ENCODE data around the gene KIF1B. TPM values are rescaled to one million over a fixed set of nuclear protein-coding genes. Genes with fewer than 3 reads are reported as not detected.

Gene KIF1B
- total and polyA plus RNA-seq, 10 of the 15 experiments (the other 5 are each of a cell fraction or from before 2014, with no cell fraction given), result 2.1 to 16.5 (median 8.7) TPM

DNA sequence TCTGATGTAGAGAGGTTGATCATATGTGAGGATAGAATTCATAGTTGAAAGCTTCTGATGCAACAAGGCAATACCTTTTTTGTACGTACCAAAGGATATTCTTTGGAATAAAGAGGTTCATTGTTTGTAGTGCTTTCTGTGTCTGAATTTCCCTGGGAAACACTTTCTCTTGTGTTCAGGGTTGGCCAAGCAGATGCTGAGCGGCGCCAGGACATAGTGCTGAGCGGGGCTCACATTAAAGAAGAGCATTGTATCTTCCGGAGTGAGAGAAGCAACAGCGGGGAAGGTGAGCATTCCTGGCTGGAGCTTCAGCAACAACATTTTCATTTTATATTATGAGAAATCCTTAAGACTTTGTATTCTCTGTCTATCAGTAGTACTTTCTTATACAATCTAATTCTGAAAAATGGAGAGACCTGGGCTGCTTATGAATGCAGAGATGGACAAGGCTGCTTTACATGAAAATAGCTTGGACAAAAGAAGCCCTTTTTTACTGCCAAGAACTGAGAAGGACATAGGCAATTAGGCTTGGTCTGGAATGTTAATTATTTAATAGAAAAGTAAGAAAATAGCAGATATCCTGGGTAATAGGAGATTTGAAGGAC lies 85.2 kb downstream of the KIF1B start:
- Histone ChIP-seq H3K27me3 (replicated peaks in 1 of 2; ENCODE audit: control insufficient read depth in 2 of 2, insufficient read depth in 2 of 2, low read length in 1 of 2) (no peaks in the 10 kb centered on the region), H2AFZ (ENCODE audit: control insufficient read depth, low read depth, low read length) (no peak overlapping the region), H3K4me2 (ENCODE audit: control insufficient read depth, insufficient read depth) (no peak overlapping the region), H3K4me1 (ENCODE audit: control insufficient read depth, insufficient read depth, low read length) (peaks cover 7% of the 10 kb centered on the region; the same call in 1 of the 2 replicates), H3K79me2 (ENCODE audit: control insufficient read depth, insufficient read depth, low read length) (no peaks in the 10 kb centered on the region), H3K36me3 (ENCODE audit: control insufficient read depth in 2 of 2, insufficient read depth in 2 of 2, low read length in 1 of 2) (no peaks in the 10 kb centered on the region), H3K9me3 (replicated peaks; ENCODE audit: control insufficient read depth, insufficient read depth, low read length) (no peaks in the 10 kb centered on the region), H4K20me1 (ENCODE audit: control insufficient read depth, insufficient read depth) (no peaks in the 10 kb centered on the region), H3K9ac (ENCODE audit: control insufficient read depth, insufficient read depth, low read length) (no peak overlapping the region), H3K27ac (ENCODE audit: control insufficient read depth, insufficient read depth) (no peak overlapping the region), H3K4me3 (no peak overlapping the region)
- BruUV-seq (replicated peaks), result no TSS peak
- TF ChIP-seq TCF3 (IDR thresholded peaks at IDR 0.05; ENCODE audit: borderline replicate concordance, insufficient read depth, low read depth, low read length) (no peak), SUPT20H (IDR thresholded peaks at IDR 0.05; ENCODE audit: borderline replicate concordance, control insufficient read depth, low read depth, low read length) (no peak), ZNF217 (IDR thresholded peaks at IDR 0.05) (no peak), MTA2 (IDR thresholded peaks at IDR 0.05; ENCODE audit: low read depth) (no peak), MTA3 (IDR thresholded peaks at IDR 0.05; ENCODE audit: borderline replicate concordance, low read length) (no peak), TBL1XR1 (IDR thresholded peaks at IDR 0.05; ENCODE audit: low read depth, low read length) (no peak), WRNIP1 (IDR thresholded peaks at IDR 0.05; ENCODE audit: borderline replicate concordance, low read depth, low read length) (no peak), NR2C2 (IDR thresholded peaks at IDR 0.05; ENCODE audit: borderline replicate concordance, control insufficient read depth, insufficient read length, low read depth) (no peak), SMAD1 (IDR thresholded peaks at IDR 0.05; ENCODE audit: low read depth, partially characterized antibody) (no peak), PAX5 (IDR thresholded peaks at IDR 0.05; ENCODE audit: borderline replicate concordance, low read depth, low read length) (no peak), CEBPB (IDR thresholded peaks at IDR 0.05; ENCODE audit: borderline replicate concordance in 1 of 2, low read depth in 2 of 2, low read length in 2 of 2) (no peak), DPF2 (IDR thresholded peaks at IDR 0.05) (no peak)
- TF ChIP-seq, protein P1, sequence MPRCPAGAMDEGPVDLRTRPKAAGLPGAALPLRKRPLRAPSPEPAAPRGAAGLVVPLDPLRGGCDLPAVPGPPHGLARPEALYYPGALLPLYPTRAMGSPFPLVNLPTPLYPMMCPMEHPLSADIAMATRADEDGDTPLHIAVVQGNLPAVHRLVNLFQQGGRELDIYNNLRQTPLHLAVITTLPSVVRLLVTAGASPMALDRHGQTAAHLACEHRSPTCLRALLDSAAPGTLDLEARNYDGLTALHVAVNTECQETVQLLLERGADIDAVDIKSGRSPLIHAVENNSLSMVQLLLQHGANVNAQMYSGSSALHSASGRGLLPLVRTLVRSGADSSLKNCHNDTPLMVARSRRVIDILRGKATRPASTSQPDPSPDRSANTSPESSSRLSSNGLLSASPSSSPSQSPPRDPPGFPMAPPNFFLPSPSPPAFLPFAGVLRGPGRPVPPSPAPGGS (IDR thresholded peaks at IDR 0.05; ENCODE audit: borderline replicate concordance, insufficient read depth, low read depth, low read length, poor library complexity, severe bottlenecking), result no peak
- TF ChIP-seq, protein P2, sequence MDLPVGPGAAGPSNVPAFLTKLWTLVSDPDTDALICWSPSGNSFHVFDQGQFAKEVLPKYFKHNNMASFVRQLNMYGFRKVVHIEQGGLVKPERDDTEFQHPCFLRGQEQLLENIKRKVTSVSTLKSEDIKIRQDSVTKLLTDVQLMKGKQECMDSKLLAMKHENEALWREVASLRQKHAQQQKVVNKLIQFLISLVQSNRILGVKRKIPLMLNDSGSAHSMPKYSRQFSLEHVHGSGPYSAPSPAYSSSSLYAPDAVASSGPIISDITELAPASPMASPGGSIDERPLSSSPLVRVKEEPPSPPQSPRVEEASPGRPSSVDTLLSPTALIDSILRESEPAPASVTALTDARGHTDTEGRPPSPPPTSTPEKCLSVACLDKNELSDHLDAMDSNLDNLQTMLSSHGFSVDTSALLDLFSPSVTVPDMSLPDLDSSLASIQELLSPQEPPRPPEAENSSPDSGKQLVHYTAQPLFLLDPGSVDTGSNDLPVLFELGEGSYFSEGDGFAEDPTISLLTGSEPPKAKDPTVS (IDR thresholded peaks at IDR 0.05; ENCODE audit: low read depth, low read length), result no peak
- TF ChIP-seq, protein P3, sequence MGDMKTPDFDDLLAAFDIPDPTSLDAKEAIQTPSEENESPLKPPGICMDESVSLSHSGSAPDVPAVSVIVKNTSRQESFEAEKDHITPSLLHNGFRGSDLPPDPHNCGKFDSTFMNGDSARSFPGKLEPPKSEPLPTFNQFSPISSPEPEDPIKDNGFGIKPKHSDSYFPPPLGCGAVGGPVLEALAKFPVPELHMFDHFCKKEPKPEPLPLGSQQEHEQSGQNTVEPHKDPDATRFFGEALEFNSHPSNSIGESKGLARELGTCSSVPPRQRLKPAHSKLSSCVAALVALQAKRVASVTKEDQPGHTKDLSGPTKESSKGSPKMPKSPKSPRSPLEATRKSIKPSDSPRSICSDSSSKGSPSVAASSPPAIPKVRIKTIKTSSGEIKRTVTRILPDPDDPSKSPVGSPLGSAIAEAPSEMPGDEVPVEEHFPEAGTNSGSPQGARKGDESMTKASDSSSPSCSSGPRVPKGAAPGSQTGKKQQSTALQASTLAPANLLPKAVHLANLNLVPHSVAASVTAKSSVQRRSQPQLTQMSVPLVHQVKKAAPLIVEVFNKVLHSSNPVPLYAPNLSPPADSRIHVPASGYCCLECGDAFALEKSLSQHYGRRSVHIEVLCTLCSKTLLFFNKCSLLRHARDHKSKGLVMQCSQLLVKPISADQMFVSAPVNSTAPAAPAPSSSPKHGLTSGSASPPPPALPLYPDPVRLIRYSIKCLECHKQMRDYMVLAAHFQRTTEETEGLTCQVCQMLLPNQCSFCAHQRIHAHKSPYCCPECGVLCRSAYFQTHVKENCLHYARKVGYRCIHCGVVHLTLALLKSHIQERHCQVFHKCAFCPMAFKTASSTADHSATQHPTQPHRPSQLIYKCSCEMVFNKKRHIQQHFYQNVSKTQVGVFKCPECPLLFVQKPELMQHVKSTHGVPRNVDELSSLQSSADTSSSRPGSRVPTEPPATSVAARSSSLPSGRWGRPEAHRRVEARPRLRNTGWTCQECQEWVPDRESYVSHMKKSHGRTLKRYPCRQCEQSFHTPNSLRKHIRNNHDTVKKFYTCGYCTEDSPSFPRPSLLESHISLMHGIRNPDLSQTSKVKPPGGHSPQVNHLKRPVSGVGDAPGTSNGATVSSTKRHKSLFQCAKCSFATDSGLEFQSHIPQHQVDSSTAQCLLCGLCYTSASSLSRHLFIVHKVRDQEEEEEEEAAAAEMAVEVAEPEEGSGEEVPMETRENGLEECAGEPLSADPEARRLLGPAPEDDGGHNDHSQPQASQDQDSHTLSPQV (IDR thresholded peaks at IDR 0.05), result no peak
- WGBS (ENCODE audit: insufficient coverage, insufficient replicate concordance, low lambda C conversion rate, missing lambda C conversion rate), result 97% methylated on average over 6 of the region's 6 CpGs
- no peak for ATAC-seq
- ChIA-PET RAD21 (ENCODE audit: unreplicated experiment) (no interaction called here), SMC1A (ENCODE audit: uncharacterized antibody, unreplicated experiment) (no interaction called here), POLR2A (no interaction called here), CTCF (no interaction called here)
- FAIRE-seq, result no peak
- in situ Hi-C loops (cut with MboI), result no loop called here
- no peak for DNase-seq (ENCODE audit: low read depth, low spot score)
- intact Hi-C loops (cut with micrococcal nuclease; ENCODE audit: unreplicated experiment), result no loop called here
